ENCODE results near the gene TPM3.
"Not testable (repeated sequence)": the region's sequence is repeated elsewhere in the genome, so short reads cannot be mapped to it uniquely, and the experiment has no call there.

Gene TPM3

DNA sequence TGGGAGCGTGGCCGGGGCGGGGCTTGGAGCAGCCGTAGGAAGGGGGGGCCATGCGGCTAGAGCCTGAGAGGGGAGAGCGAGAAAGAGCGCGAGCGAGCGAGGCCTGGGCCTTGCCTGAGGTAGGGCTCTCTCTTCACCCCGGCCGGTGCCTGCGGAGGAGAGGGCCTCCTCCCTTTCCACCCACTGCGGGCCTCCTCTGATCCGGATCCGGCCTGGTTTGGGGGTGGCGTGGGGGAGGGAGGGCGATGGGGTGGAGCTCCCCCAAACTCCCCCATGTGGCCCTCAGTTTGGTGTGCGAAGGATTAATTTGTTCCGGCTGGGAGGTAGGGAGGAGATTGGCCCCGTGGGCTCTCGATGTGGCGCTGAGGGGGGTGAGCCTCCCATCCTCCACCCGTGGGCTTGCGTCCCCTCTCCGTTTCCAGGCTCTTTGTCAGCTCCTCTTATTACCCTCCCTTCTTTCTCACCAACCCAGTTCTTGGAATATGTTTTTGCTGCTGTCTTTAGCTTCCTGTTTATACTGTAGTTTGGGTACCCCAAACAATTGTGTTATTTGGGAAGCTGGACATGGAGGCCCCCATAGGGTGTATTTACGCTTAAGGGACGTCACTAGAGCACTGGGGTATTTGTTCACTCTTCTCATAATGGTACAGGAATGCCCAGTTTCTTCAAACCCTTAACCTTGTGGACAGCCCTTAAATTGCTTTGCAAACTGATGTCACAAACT is 29.5 kb upstream of the TPM3 start:
- Mint-ChIP-seq H3K4me1 (peaks cover 78% of the 10 kb centered on the region), H3K27me3 (no peaks in the 10 kb centered on the region), H3K9me3 (no peaks in the 10 kb centered on the region), H3K36me3 (ENCODE audit: insufficient read depth) (peaks cover 51% of the 10 kb centered on the region), H3K27ac (ENCODE audit: low read depth) (peak overlapping the region; percentile 95), H3K4me3 (peak overlapping the region; percentile 82)
- ATAC-seq (replicated peaks; ENCODE audit: extremely low read depth, poor library complexity, severe bottlenecking) (peak; percentile 59), DNase-seq (ENCODE audit: low spot score in 2 of 2) (peak; percentile 59 to 76)

DNA sequence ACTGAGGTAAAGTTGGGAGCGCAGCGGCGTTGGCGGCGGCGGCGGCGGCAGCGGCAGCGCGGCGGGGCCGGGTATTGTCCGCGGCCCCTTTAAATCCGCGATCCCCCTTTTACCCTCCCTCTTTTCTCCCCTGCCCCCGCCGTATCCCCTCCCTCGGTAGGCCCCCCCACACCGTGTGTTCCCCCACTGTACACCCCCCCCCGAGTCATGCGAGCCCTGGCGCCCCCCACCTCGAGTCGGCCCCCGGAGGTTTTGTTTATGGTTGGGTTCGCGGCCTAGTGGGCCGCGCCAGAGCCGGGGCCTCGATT is 29.0 kb upstream of the TPM3 start:
- Mint-ChIP-seq H3K4me1 (peaks cover 78% of the 10 kb centered on the region), H3K27ac (ENCODE audit: low read depth) (peak overlapping the region; percentile 95), H3K27me3 (no peaks in the 10 kb centered on the region), H3K36me3 (ENCODE audit: insufficient read depth) (peaks cover 48% of the 10 kb centered on the region), H3K9me3 (no peaks in the 10 kb centered on the region), H3K4me3 (peak overlapping the region; percentile 82)
- no peak for ATAC-seq (replicated peaks; ENCODE audit: extremely low read depth, poor library complexity, severe bottlenecking)
- no peak for DNase-seq (ENCODE audit: low spot score in 2 of 2)

DNA sequence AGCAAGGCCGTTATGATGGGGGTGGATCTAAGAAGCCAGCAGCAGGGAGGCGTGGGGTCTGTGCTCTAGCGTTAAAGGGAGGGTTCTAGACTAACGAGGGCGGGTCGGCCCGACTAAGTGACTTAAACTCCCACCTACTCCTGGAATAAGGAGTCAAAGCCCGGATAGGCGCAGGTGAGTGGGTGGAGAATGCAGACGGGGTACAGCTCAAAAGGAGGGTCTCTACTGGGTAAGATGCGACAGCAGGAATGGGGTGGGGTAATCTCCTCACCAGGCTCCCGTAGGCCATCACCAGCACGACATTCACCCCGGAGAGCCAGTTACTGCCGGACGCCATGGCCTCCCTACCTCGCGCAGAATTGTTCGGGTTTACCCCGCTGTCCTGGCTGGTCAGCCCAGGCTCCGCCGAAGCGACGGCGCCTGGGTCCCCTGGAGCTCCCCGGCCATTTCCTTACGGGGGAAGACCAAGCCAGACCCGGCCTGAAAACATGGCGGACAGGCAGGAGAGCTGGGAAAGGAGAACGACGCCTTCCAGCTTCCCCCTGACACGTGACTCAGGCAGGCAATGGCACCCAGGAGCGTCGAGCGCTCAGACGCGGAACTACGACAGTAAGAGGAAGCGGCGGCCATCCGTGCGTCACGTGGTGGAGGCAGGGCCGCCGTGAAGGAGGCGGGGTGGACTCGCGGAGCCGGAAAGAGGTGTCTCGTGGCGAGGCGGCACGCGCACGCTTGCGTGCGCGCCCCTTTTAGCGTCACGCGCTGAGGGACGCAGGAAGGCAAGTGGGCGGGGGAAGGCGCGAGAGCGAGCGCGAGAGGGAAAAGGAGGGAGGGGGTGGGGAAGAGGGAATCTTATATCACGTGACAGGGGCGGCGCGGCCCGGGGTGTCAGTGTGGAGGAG is 28.4 kb upstream of the TPM3 start, which contains the start of gene UBAP2L:
Gene UBAP2L (plus strand): TSS at position 885 of the 899 bp plus-strand sequence. CDS start 4,169 bp downstream, outside the sequence.
- peak within 1 kb of the TSS; percentile 82 for H3K4me3 Mint-ChIP-seq
- peaks cover 72% of the 10 kb centered on the region for H3K4me1 Mint-ChIP-seq
- peaks cover 44% of the 10 kb centered on the region for H3K36me3 Mint-ChIP-seq (ENCODE audit: insufficient read depth)
- H3K9me3 Mint-ChIP-seq, result no peaks in the 10 kb centered on the region
- H3K27me3 Mint-ChIP-seq, result no peaks in the 10 kb centered on the region
- peak within 1 kb of the TSS; percentile 95 for H3K27ac Mint-ChIP-seq (ENCODE audit: low read depth)
- DNase-seq (ENCODE audit: low spot score in 2 of 2) (peak; percentile 94 to 98), ATAC-seq (replicated peaks; ENCODE audit: extremely low read depth, poor library complexity, severe bottlenecking) (peak; percentile 88)

- Mint-ChIP-seq H3K27ac (ENCODE audit: low read depth) (peak overlapping the region; percentile 95), H3K4me3 (peak overlapping the region; percentile 82), H3K27me3 (no peaks in the 10 kb centered on the region), H3K36me3 (ENCODE audit: insufficient read depth) (peaks cover 45% of the 10 kb centered on the region), H3K4me1 (peaks cover 64% of the 10 kb centered on the region), H3K9me3 (no peaks in the 10 kb centered on the region)
- ATAC-seq (replicated peaks; ENCODE audit: extremely low read depth, poor library complexity, severe bottlenecking) (no peak), DNase-seq (ENCODE audit: low spot score in 2 of 2) (no peak)
Measured at GRCh38 chr1:154219541-154219940, 27.6 kb upstream of the TPM3 start.

- Mint-ChIP-seq H3K4me1 (peaks cover 54% of the 10 kb centered on the region), H3K36me3 (ENCODE audit: insufficient read depth) (peaks cover 55% of the 10 kb centered on the region), H3K27ac (ENCODE audit: low read depth) (peak overlapping the region; percentile 95), H3K4me3 (peak overlapping the region; percentile 82), H3K9me3 (no peaks in the 10 kb centered on the region), H3K27me3 (no peaks in the 10 kb centered on the region)
- ATAC-seq (replicated peaks; ENCODE audit: extremely low read depth, poor library complexity, severe bottlenecking) (no peak), DNase-seq (ENCODE audit: low spot score in 2 of 2) (no peak)
Measured at GRCh38 chr1:154218545-154218944, 26.6 kb upstream of the TPM3 start.

DNA sequence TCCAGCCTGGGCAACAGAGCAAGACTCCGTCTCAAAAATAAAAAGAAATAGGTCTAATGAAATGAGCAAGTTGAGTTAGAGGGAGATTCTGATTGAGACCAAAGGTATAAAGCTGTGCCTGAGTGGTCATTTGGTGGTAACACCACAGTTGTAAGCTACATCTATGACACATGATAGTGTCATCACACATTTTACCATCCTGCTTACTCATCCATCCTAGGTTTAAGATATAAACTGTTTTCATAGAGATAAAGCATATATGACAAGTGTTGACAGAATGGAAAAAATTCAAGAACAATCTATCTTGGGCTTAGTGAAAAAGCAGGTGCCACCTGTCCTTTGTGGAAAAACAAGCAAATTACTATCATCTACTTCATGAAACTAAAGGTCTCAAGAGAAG is 21.4 kb upstream of the TPM3 start:
- H3K27me3 Mint-ChIP-seq, result no peaks in the 10 kb centered on the region
- no peak for DNase-seq (ENCODE audit: low spot score in 2 of 2)
- H3K4me3 Mint-ChIP-seq, result no peak overlapping the region
- H3K9me3 Mint-ChIP-seq, result no peaks in the 10 kb centered on the region
- ATAC-seq (replicated peaks; ENCODE audit: extremely low read depth, poor library complexity, severe bottlenecking), result no peak
- H3K36me3 Mint-ChIP-seq (ENCODE audit: insufficient read depth), result peaks cover 71% of the 10 kb centered on the region
- H3K4me1 Mint-ChIP-seq, result peaks cover 17% of the 10 kb centered on the region
- no peak overlapping the region for H3K27ac Mint-ChIP-seq (ENCODE audit: low read depth)

DNA sequence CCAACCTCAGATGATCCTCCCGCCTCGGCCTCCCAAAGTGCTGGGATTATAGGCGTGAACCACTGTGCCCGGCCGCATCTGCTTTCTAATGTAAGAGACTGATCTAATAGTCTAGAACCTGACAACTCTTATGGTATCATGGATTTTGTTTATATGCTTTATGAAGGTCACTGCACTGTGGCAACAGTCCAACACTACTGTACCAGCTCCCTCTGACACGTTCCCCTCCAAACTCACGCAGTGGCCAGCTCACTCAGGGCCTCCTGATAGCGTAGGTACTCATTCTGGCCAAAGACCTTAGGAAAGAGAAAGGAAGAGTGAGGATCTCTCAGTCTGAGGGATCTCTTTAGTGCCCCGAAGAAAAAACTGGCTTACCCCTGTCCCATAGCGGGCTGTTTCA is 20.2 kb upstream of the TPM3 start:
- no peak overlapping the region for H3K27ac Mint-ChIP-seq (ENCODE audit: low read depth)

GRCh38 chr1:154208677-154209388 is 16.9 kb upstream of the TPM3 start:
- DNase-seq (ENCODE audit: low spot score in 2 of 2), result no peak
- Mint-ChIP-seq H3K9me3 (no peaks in the 10 kb centered on the region), H3K27ac (ENCODE audit: low read depth) (no peak overlapping the region), H3K27me3 (no peaks in the 10 kb centered on the region), H3K4me1 (no peaks in the 10 kb centered on the region), H3K4me3 (no peak overlapping the region), H3K36me3 (ENCODE audit: insufficient read depth) (peaks cover 66% of the 10 kb centered on the region)
- ATAC-seq (replicated peaks; ENCODE audit: extremely low read depth, poor library complexity, severe bottlenecking), result no peak

More for the DNA sequence above, 20.2 kb upstream of the TPM3 start:
- peaks cover 7% of the 10 kb centered on the region for H3K4me1 Mint-ChIP-seq
- ATAC-seq (replicated peaks; ENCODE audit: extremely low read depth, poor library complexity, severe bottlenecking) (no peak), DNase-seq (ENCODE audit: low spot score in 2 of 2) (no peak)
- H3K36me3 Mint-ChIP-seq (ENCODE audit: insufficient read depth), result peaks cover 66% of the 10 kb centered on the region
- H3K27me3 Mint-ChIP-seq, result no peaks in the 10 kb centered on the region
- no peaks in the 10 kb centered on the region for H3K9me3 Mint-ChIP-seq
- H3K4me3 Mint-ChIP-seq, result no peak overlapping the region

DNA sequence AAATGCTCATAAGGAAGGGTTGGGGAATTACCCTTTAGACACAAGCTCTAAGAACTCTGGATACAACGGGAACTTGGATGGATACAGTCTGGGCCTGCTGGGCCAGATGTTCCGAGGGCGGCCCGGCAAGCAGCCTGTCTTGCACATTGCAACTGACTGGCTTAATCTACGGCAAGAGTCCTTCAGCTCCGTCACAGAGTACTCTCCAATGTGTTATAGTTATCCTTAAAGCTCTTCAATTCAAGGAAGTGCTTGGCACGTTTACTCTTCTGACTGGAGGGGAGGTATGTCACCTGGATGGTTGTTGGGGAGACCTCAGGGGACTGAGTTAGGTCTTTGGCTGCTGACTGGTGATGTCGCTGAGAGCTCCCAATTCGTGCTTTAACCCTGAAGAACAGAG is 15.4 kb upstream of the TPM3 start:
- no peak overlapping the region for H3K4me3 Mint-ChIP-seq
- H3K4me1 Mint-ChIP-seq, result no peaks in the 10 kb centered on the region
- DNase-seq (ENCODE audit: low spot score in 2 of 2) (no peak), ATAC-seq (replicated peaks; ENCODE audit: extremely low read depth, poor library complexity, severe bottlenecking) (no peak)
- no peaks in the 10 kb centered on the region for H3K9me3 Mint-ChIP-seq
- H3K36me3 Mint-ChIP-seq (ENCODE audit: insufficient read depth), result peaks cover 51% of the 10 kb centered on the region
- H3K27ac Mint-ChIP-seq (ENCODE audit: low read depth), result no peak overlapping the region
- H3K27me3 Mint-ChIP-seq, result no peaks in the 10 kb centered on the region

DNA sequence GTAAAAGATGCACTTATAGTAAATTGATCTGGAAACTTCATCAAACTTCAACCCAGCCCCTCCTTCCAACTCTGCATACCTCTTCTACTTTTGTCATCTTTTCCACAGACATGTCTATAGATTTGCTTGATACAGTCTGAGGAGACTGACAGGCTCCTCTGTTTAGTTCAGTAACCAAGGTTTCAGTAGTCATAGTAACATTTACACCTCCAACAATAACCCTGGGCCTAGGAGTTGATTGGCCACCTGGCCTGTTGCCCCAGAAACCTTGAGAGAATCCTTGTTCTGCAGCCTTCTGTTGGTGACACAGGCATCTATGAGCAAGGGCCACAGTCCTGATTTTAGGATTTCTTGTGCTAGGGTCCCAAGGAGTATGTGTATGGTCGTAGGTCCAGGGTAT is 14.3 kb upstream of the TPM3 start, which contains the start of gene CFAP141:
Gene CFAP141 (minus strand): TSS at position 138 of the 400 bp plus-strand sequence. CDS start 26 bp downstream, at position 112.
- Mint-ChIP-seq H3K4me1 (no peaks in the 10 kb centered on the region), H3K36me3 (ENCODE audit: insufficient read depth) (peaks cover 41% of the 10 kb centered on the region), H3K27me3 (no peaks in the 10 kb centered on the region), H3K27ac (ENCODE audit: low read depth) (no peak within 1 kb of the TSS), H3K9me3 (no peaks in the 10 kb centered on the region), H3K4me3 (no peak within 1 kb of the TSS)
- ATAC-seq (replicated peaks; ENCODE audit: extremely low read depth, poor library complexity, severe bottlenecking), result no peak
- no peak for DNase-seq (ENCODE audit: low spot score in 2 of 2)

GRCh38 chr1:154205778-154206177 is 13.9 kb upstream of the TPM3 start:
- not testable (repeated sequence) for H3K4me1 Mint-ChIP-seq; DNase-seq (ENCODE audit: low spot score in 2 of 2); H3K4me3 Mint-ChIP-seq; H3K27ac Mint-ChIP-seq (ENCODE audit: low read depth); ATAC-seq (replicated peaks; ENCODE audit: extremely low read depth, poor library complexity, severe bottlenecking); H3K9me3 Mint-ChIP-seq; H3K27me3 Mint-ChIP-seq
- H3K36me3 Mint-ChIP-seq (ENCODE audit: insufficient read depth), result peaks cover 41% of the 10 kb centered on the region

DNA sequence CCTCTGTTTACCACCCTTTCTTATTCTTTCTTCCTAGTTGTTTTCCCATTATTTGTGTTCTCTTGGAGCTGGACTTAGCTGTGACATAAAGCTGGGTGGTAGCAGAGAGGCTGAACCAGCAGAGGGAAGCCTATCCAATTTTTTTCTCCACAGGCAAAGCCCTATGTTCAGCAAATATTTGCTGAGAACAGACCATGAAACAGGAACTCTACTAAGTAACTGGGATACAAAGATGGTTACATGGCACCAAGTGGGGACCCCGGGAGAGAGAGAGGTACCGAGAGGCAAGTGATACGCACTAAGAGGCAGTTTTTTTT is 7.6 kb upstream of the TPM3 start:
- Mint-ChIP-seq H3K27ac (ENCODE audit: low read depth) (no peak overlapping the region), H3K4me1 (no peaks in the 10 kb centered on the region), H3K36me3 (ENCODE audit: insufficient read depth) (no peaks in the 10 kb centered on the region), H3K4me3 (no peak overlapping the region), H3K9me3 (no peaks in the 10 kb centered on the region), H3K27me3 (peaks cover 11% of the 10 kb centered on the region)
- ATAC-seq (replicated peaks; ENCODE audit: extremely low read depth, poor library complexity, severe bottlenecking) (no peak), DNase-seq (ENCODE audit: low spot score in 2 of 2) (no peak)

Measured in central memory CD8-positive, alpha-beta T cell (primary cell).